ENCODE results near the gene IFNL4.
"Not testable (repeated sequence)": the region's sequence is repeated elsewhere in the genome, so short reads cannot be mapped to it uniquely, and the experiment has no call there.

IFNL4 gene

DNA sequence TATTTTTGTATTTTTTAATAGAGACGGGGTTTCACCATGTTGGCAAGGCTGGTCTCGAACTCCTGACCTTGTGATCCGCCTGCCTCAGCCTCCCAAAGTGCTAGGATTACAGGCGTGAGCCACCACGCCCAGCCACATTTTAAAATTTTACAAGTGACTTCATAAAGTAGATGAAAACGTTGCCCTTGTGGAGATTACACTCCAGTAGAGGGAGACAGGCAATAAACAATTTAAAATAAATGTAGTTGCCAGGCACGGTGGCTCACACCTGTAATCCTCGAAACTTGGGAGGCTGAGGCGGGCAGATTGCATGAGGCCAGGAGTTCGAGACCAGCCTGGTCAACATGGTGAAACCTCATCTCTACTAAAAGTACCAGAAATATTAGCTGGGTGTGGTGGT, 29.5 kb downstream of the IFNL4 start:
- DNase-seq, result not testable (repeated sequence)

DNA sequence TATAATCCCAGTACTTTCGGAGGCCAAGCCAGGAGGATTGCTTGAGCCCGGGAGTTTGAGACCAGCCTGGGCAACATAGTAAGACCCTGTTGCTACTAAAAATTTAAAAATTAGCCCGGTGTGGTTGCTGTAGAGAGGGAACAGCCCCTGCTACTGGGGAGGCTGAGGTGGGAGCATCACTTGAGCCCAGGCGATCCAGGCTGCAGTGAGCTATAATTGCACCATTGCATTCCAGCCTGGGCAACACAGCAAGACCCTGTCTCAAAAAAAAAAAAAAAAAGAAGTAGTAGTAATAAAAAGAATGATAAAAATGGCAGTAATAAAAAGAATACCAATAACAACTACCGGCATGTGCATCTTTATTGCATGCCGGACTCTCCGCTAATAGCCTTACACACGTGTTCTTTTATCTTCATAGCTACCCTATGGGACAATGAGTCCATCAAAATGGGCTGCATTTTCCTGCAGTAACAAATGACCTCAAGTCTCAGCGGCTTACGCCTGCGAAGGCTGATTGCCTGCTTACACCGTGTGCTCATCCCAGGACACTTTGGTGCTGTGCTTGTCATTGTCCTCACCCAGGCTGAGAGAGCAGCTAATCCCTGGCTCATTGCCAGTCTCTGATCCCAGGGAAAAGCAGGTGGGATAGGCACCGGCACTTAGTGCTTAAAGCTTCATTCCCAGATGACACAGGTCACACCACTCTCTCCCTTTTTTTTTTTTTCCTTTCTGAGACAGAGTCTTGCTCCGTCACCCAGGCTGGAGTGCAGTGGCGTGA, 30.2 kb downstream of the IFNL4 start:
- DNase-seq, result no peak

DNA sequence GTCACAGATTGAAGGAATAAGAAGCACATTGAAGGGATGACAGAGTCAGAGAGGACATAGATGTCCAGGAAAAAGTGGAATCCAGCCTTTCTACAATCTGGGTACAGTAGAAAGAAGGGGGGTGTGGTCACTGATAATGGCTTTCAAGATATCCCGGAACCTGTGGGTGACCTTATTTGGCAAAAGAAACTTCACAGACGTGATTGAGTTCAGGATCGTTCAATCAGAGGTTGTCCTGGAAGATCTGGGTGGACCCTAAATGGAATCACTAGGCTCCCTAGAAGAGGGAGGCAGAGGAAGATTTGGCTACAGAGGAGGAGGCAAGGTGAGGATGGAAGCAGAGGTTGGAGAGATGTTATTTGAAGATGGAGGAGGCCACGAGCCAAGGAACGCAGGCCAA, 31.6 kb downstream of the IFNL4 start:
- no peak for DNase-seq

DNA sequence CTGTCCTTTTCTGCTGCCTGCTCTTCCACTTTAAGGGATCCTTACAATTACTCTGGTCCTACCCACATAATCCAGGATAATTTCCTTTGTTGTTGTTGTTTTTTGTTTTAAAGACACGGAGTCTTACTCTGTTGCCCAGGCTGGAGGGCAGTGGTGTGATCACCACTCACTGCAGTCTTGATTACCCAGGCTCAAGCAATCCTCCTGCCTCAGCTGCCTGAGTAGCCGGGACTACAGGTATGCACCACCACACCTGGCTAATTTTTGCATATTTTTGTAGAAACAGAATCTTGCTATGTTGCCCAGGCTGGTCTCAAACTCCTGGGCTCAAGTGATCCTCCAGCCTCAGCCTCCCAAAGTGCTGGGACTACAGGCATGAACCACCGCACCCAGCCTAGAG, 33.3 kb downstream of the IFNL4 start:
- not testable (repeated sequence) for DNase-seq

- DNase-seq, result peak; percentile 72
Observed at GRCh38 chr19:39212375-39212742, 36.3 kb downstream of the IFNL4 start.

GRCh38 chr19:39211731-39212374, 36.8 kb downstream of the IFNL4 start:
- DNase-seq, result no peak

DNA sequence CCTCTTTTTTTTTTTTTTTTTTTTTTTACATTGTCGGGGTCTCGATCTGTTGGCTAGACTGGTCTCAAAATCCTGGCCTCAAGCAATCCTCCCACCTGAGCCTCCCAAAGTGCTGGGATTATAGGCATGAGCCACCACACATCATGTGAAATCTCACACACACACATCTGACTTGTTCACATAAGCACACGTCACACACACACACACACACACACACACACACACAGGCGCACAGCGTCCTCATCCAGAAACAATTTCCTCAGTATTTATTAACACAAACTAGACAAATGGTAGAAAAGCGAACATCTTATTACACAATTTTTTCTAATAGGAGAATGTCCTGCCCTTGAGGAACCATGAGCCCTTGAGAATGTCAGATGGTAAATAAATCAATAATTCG, 39.5 kb downstream of the IFNL4 start:
- DNase-seq, result no peak

GRCh38 chr19:39208175-39208795, 40.4 kb downstream of the IFNL4 start:
- no peak for DNase-seq

DNA sequence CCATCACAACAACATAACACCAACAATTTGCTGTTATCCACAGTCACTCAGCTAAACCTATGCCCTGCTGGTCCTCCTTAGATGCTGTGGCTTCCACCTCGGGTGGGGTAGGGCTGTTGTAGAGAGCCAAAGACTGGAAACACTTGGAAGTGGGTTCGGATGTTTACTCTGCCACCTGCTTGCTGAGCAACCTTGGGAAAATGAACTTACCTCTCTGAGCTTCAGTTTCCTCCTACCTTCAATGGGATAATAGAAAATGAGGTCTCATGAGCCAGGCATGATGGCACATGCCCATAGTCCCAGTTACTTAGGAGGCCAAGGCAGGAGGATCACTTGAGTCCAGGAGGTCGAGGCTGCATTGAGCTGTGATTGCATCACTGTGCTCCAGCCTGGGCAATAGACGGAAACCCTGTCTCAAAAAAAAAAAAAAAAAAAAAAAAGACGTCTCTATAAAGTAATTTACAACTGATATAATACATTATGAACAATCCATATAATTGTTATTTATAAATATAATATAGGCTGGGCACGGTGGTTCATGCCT, 41.3 kb downstream of the IFNL4 start:
- no peak for DNase-seq

DNA sequence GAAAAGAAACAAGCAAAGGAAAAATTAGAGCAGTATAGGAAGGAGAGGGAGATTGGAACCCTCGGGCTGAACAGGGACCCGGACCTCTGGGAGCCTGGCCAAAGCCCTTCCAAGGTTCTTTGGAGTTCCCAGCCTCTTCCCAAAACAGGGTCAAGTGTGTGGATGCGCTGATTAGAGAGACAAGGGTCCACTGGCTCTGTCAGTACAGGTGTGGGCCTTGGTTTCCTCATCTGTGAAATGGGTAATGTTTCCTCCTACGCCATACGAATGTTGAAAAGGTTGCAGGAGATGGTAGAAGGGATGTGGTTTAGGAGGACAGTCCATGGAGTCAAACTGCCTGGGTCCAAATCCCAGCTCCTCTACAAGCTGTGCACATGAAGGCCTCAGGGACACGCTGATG, 42.5 kb downstream of the IFNL4 start:
- no peak for DNase-seq

DNA sequence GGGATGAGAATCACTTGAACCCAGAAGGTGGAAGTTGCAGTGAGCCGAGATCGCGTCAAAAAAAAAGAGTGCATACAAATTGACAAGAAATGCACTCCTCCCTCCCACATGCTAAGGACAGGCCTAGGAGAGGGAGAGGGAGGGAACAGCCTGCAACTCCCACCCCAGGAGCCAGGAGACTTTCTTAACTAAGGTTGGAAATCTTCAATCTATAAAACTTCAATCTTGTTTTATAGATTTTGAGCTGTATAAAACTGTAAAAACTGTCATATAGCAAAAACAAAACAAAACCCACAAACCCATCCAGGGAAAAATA, 43.2 kb downstream of the IFNL4 start:
- DNase-seq, result no peak

GRCh38 chr19:39203372-39204341, 45.0 kb downstream of the IFNL4 start, which contains the start of gene SYCN:
Gene SYCN (minus strand): TSS chr19:39204263. CDS start chr19:39204254, 9 bp downstream.
- no peak for DNase-seq

DNA sequence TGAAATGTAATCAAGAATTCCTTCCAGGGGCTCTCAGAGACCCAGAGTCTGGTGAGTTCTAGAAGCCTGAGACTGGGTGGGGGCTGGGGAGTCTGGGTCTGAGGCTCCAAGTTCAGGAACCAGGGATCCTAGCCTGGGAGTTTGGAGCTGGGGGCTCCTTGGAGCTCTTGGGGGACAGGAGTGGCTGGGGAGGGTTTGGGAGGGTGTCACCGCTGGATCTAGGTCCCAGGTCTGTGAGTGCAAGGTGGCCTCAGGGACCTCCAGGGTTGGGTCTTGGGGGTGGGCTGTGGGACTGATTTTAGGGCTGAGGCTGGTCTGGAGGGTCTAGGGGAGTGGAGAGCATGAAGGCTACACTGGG, 45.7 kb downstream of the IFNL4 start:
- no peak for DNase-seq

- no peak for DNase-seq
Observed at GRCh38 chr19:39200803-39201115, 47.9 kb downstream of the IFNL4 start.

DNA sequence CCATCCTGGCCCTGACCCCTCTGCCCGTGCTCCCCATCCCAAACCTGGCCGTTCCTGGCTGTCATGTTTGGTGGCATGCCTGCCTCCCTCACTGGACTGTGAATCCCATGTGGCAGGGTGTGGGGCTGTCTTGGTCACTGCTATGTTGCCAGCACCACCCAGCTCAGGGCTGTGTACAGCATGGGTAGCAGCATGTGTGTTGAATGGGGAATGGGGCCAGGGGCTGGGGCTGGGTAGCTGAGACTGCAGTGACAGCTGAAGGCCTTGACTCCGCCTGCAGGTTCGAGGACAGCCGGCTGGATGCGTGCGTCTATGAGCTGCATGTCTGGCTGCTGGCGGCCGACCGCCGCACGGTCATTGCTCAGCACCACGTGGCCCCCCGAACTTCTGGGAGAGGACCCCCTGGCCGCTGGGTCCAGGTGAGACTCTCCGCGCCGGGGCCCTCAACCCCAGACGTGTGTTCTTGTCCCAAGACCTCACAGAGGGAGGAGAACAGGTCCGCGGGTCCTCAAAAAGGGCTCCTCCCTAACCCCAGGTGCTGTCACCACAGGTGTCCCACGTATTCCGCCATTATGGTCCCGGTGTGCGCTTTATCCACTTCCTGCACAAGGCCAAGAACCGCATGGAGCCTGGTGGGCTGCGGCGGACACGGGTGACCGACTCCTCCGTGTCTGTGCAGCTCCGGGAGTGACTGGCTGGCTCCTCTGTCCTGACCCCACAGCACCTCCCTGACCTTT, 48.4 kb downstream of the IFNL4 start:
- DNase-seq, result no peak

DNA sequence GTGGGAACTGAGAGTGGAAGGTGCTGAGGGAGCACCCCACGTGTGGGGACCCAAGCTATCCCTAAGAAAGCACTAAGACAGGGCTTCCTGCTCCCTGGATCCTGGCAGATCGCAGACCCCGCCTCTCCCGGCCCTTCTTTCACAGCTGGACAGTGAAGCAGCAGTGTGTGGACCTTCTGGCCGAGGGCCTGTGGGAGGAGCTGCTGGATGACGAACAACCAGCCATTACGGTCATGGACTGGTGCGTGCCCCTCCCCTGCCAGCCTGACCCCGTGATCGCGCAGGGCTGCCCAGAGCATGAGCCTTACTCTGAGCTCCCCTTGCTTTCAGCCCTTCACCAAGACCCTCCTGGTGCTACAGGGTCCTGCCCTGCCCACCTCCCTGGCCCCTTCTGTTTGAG, 49.6 kb downstream of the IFNL4 start:
- DNase-seq, result no peak

DNA sequence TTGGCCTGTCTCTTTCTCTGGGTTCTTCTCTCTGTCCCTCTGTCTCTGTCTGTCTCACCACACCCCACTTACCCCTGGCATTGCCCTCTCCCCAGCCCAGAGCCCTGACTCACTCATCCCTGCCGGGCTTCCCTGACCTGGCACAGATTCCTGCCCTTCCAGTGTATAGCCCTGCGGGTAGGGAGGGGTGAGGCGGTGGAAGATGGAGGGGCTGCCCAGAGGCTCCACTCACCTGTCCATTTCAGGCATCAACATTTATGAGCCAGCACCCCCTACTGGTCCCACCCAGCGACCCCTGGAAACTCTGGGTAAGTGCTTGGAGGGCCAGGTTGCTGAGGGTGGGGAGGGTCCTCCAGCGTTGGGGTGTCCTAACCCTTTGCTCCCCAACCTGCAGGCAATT, 50.8 kb downstream of the IFNL4 start:
- no peak for DNase-seq

GRCh38 chr19:39196860-39197562, 51.6 kb downstream of the IFNL4 start, which contains the start of gene NCCRP1:
Gene NCCRP1 (plus strand): TSS chr19:39196964. CDS start chr19:39196983, 19 bp downstream.
- DNase-seq, result no peak

- no peak for DNase-seq
Observed at GRCh38 chr19:39196320-39196719, 52.3 kb downstream of the IFNL4 start.
